Measurements from ENCODE around the gene GPRASP2.
"Not testable (repeated sequence)": the region's sequence is repeated elsewhere in the genome, so short reads cannot be mapped to it uniquely, and the experiment has no call there.

The GPRASP2 gene

GRCh38 chrX:102720237-102721168, 8.3 kb downstream of the GPRASP2 start, which contains the start of gene GPRASP3:
Gene GPRASP3, plus strand, starts transcription at chrX:102720743. Its CDS starts 28,253 bp downstream, at chrX:102748996.
- DNase-seq (peak; percentile 67 to 80), ATAC-seq (peak; percentile 99)
- peaks cover 12% of the 10 kb centered on the region for H3K4me1 Mint-ChIP-seq
- no peaks in the 10 kb centered on the region for H3K27me3 Mint-ChIP-seq
- peak within 1 kb of the TSS; percentile 95 to 97 for H3K4me3 Mint-ChIP-seq
- peak within 1 kb of the TSS; percentile 93 to 96 for H3K27ac Mint-ChIP-seq
- no peaks in the 10 kb centered on the region for H3K9me3 Mint-ChIP-seq

DNA sequence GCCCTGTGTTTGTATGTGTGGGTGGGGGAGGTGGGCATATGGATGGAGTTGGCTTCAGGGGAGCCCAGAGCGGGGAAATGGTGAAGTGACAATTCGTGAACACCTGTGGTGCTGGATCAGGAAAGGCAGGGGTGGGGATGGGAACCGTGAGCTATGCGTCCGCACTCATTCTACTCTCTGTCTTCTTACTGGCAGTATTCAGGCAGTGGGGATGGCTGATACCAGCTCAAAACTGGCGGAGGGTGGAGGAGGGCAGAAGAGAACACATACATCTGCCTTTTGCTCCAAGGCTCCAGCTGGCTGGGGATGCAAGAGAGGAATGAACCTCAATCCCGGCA, 8.9 kb downstream of the GPRASP2 start:
- Mint-ChIP-seq H3K4me1 (peaks cover 12% of the 10 kb centered on the region), H3K4me3 (peak overlapping the region; percentile 95 to 97)
- peak; percentile 21 for ATAC-seq
- not testable (repeated sequence) for H3K27me3 Mint-ChIP-seq, DNase-seq, H3K27ac Mint-ChIP-seq, H3K9me3 Mint-ChIP-seq

GRCh38 chrX:102723456-102723855, 11.2 kb downstream of the GPRASP2 start:
- Mint-ChIP-seq H3K9me3 (no peaks in the 10 kb centered on the region), H3K4me3 (no peak overlapping the region), H3K27ac (no peak overlapping the region), H3K27me3 (no peaks in the 10 kb centered on the region), H3K4me1 (peaks cover 12% of the 10 kb centered on the region)
- ATAC-seq = no peak
- DNase-seq = no peak

- Mint-ChIP-seq H3K4me1 (no peaks in the 10 kb centered on the region), H3K27me3 (no peaks in the 10 kb centered on the region), H3K4me3 (no peak overlapping the region), H3K9me3 (no peaks in the 10 kb centered on the region), H3K27ac (no peak overlapping the region)
- no peak for DNase-seq
- ATAC-seq = no peak
These were observed 15.5 kb downstream of the GPRASP2 start for GRCh38 chrX:102727761-102728160.

GRCh38 chrX:102728646-102729045, 16.4 kb downstream of the GPRASP2 start:
- ATAC-seq (no peak), DNase-seq (no peak)
- H3K27ac Mint-ChIP-seq = no peak overlapping the region
- H3K4me3 Mint-ChIP-seq = no peak overlapping the region
- H3K9me3 Mint-ChIP-seq = no peaks in the 10 kb centered on the region
- no peaks in the 10 kb centered on the region for H3K4me1 Mint-ChIP-seq
- no peaks in the 10 kb centered on the region for H3K27me3 Mint-ChIP-seq

GRCh38 chrX:102739657-102740056, 27.4 kb downstream of the GPRASP2 start:
- Mint-ChIP-seq H3K27me3 (no peaks in the 10 kb centered on the region), H3K4me1 (peaks cover 4% of the 10 kb centered on the region), H3K9me3 (no peaks in the 10 kb centered on the region), H3K27ac (peak overlapping the region; percentile 36 to 40), H3K4me3 (no peak overlapping the region)
- ATAC-seq = no peak
- DNase-seq = no peak

GRCh38 chrX:102744307-102744706, 32.1 kb downstream of the GPRASP2 start:
- Mint-ChIP-seq H3K27ac (no peak overlapping the region), H3K9me3 (no peaks in the 10 kb centered on the region), H3K27me3 (no peaks in the 10 kb centered on the region), H3K4me3 (peak overlapping the region in 1 of 2 donors; percentile 6), H3K4me1 (peaks cover 15% of the 10 kb centered on the region)
- no peak for DNase-seq
- peak; percentile 75 for ATAC-seq

- Mint-ChIP-seq H3K27me3 (no peaks in the 10 kb centered on the region), H3K27ac (no peak overlapping the region), H3K4me1 (peaks cover 15% of the 10 kb centered on the region), H3K4me3 (peak overlapping the region; percentile 87 to 92), H3K9me3 (no peaks in the 10 kb centered on the region)
- peak; percentile 24 for ATAC-seq
- DNase-seq = no peak
These were observed 33.2 kb downstream of the GPRASP2 start for GRCh38 chrX:102745513-102745856.

- peak overlapping the region; percentile 87 to 92 for H3K4me3 Mint-ChIP-seq
- H3K27me3 Mint-ChIP-seq = no peaks in the 10 kb centered on the region
- H3K4me1 Mint-ChIP-seq = peaks cover 15% of the 10 kb centered on the region
- peak; percentile 69 for ATAC-seq
- peak in 1 of 2 donors; percentile 13 for DNase-seq
- peak overlapping the region; percentile 81 to 85 for H3K27ac Mint-ChIP-seq
- no peaks in the 10 kb centered on the region for H3K9me3 Mint-ChIP-seq
These were observed 33.8 kb downstream of the GPRASP2 start for GRCh38 chrX:102745857-102746584.

DNA sequence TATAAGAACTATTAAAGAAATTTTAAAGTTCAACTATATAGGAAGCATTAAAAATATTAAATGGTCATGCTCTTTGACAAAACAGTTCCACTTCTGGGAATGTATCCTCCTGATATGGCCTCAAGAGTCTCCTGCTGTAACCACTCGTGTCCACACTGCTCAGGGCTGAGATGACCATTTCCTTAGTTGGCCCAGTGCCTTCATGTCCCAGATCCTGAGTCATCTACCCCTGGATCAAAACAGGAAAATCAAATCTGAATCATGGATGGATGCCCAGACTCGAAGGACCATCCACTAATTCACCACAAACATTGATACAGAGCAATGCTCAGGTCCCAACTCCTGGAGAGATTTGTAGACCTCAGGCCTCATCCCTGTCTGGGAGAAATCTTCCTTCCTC, 53.0 kb downstream of the GPRASP2 start:
- H3K4me1 Mint-ChIP-seq = peaks cover 5% of the 10 kb centered on the region
- ATAC-seq = no peak
- no peak overlapping the region for H3K4me3 Mint-ChIP-seq
- no peak for DNase-seq
- H3K27ac Mint-ChIP-seq = peak overlapping the region in 1 of 2 donors; percentile 27
- H3K27me3 Mint-ChIP-seq = no peaks in the 10 kb centered on the region
- H3K9me3 Mint-ChIP-seq = no peaks in the 10 kb centered on the region

GRCh38 chrX:102765809-102766208, 53.6 kb downstream of the GPRASP2 start:
- Mint-ChIP-seq H3K27ac (no peak overlapping the region), H3K9me3 (no peaks in the 10 kb centered on the region), H3K27me3 (no peaks in the 10 kb centered on the region), H3K4me3 (no peak overlapping the region), H3K4me1 (peaks cover 6% of the 10 kb centered on the region)
- DNase-seq (no peak), ATAC-seq (no peak)

GRCh38 chrX:102767287-102767686, 55.0 kb downstream of the GPRASP2 start:
- Mint-ChIP-seq H3K27me3 (no peaks in the 10 kb centered on the region), H3K27ac (no peak overlapping the region), H3K4me1 (peaks cover 6% of the 10 kb centered on the region), H3K4me3 (no peak overlapping the region), H3K9me3 (no peaks in the 10 kb centered on the region)
- ATAC-seq = no peak
- no peak for DNase-seq
